Measurements from ENCODE around the gene CFAP210.
"Not testable (repeated sequence)": the region's sequence is repeated elsewhere in the genome, so short reads cannot be mapped to it uniquely, and the experiment has no call there.

CFAP210 gene

GRCh38 chr2:169699173-169699572, 5.0 kb upstream of the CFAP210 start:
- H3K4me3 Mint-ChIP-seq, H3K27ac Mint-ChIP-seq, H3K27me3 Mint-ChIP-seq, DNase-seq, H3K9me3 Mint-ChIP-seq: not testable (repeated sequence)
- CTCF ChIA-PET: interaction anchor here (0.7 kb wide), 1 partner anchor 77 kb away, joined by 3 read pairs; no protein-coding TSS in a partner anchor
- Mint-ChIP-seq H3K4me1 (peaks cover 22% of the 10 kb centered on the region), H3K36me3 (peaks cover 10% of the 10 kb centered on the region)

GRCh38 chr2:169696381-169696780, 2.2 kb upstream of the CFAP210 start:
- CTCF ChIA-PET: no interaction called here
- no peak for DNase-seq
- H3K27ac Mint-ChIP-seq: no peak overlapping the region
- peaks cover 18% of the 10 kb centered on the region for H3K27me3 Mint-ChIP-seq
- H3K36me3 Mint-ChIP-seq: peaks cover 10% of the 10 kb centered on the region
- H3K4me3 Mint-ChIP-seq: no peak overlapping the region
- peaks cover under 1% of the 10 kb centered on the region for H3K9me3 Mint-ChIP-seq
- H3K4me1 Mint-ChIP-seq: peaks cover 32% of the 10 kb centered on the region

GRCh38 chr2:169694894-169695260, 672 bp upstream of the CFAP210 start:
- Mint-ChIP-seq H3K27me3 (peaks cover 25% of the 10 kb centered on the region), H3K36me3 (peaks cover 10% of the 10 kb centered on the region), H3K9me3 (peaks cover 6% of the 10 kb centered on the region), H3K4me1 (peaks cover 32% of the 10 kb centered on the region), H3K27ac (peak overlapping the region; percentile 87), H3K4me3 (peak overlapping the region; percentile 77)
- CTCF ChIA-PET: no interaction called here
- no peak for DNase-seq

- H3K36me3 Mint-ChIP-seq: peaks cover 6% of the 10 kb centered on the region
- H3K9me3 Mint-ChIP-seq: peaks cover 12% of the 10 kb centered on the region
- H3K4me3 Mint-ChIP-seq: peak overlapping the region; percentile 77
- DNase-seq: no peak
- H3K27me3 Mint-ChIP-seq: peaks cover 31% of the 10 kb centered on the region
- H3K27ac Mint-ChIP-seq: no peak overlapping the region
- H3K4me1 Mint-ChIP-seq: peaks cover 30% of the 10 kb centered on the region
- CTCF ChIA-PET: interaction anchor here (1.3 kb wide), 1 partner anchor 10 kb away, joined by 3 read pairs; no protein-coding TSS in a partner anchor
Measured at GRCh38 chr2:169693360-169693759, 845 bp downstream of the CFAP210 start.

- peaks cover 6% of the 10 kb centered on the region for H3K36me3 Mint-ChIP-seq
- no peak overlapping the region for H3K27ac Mint-ChIP-seq
- peaks cover 33% of the 10 kb centered on the region for H3K27me3 Mint-ChIP-seq
- CTCF ChIA-PET: no interaction called here
- peaks cover 26% of the 10 kb centered on the region for H3K4me1 Mint-ChIP-seq
- no peak for DNase-seq
- no peak overlapping the region for H3K4me3 Mint-ChIP-seq
- H3K9me3 Mint-ChIP-seq: peaks cover 13% of the 10 kb centered on the region
Measured at GRCh38 chr2:169692718-169693117, 1.5 kb downstream of the CFAP210 start.

- peaks cover 2% of the 10 kb centered on the region for H3K36me3 Mint-ChIP-seq
- no peak overlapping the region for H3K4me3 Mint-ChIP-seq
Measured at GRCh38 chr2:169690958-169691357, 3.2 kb downstream of the CFAP210 start.

GRCh38 chr2:169687943-169688342, 6.3 kb downstream of the CFAP210 start:
- DNase-seq, H3K27ac Mint-ChIP-seq, H3K4me3 Mint-ChIP-seq, H3K36me3 Mint-ChIP-seq, H3K4me1 Mint-ChIP-seq, CTCF ChIA-PET: not testable (repeated sequence)
- Mint-ChIP-seq H3K9me3 (peaks cover 13% of the 10 kb centered on the region), H3K27me3 (peaks cover 34% of the 10 kb centered on the region)

More at GRCh38 chr2:169690958-169691357, 3.2 kb downstream of the CFAP210 start:
- Mint-ChIP-seq H3K27me3 (peaks cover 40% of the 10 kb centered on the region), H3K27ac (no peak overlapping the region), H3K4me1 (peaks cover 22% of the 10 kb centered on the region), H3K9me3 (peaks cover 13% of the 10 kb centered on the region)
- no peak for DNase-seq
- CTCF ChIA-PET: no interaction called here

GRCh38 chr2:169686825-169687224, 7.4 kb downstream of the CFAP210 start:
- H3K4me1 Mint-ChIP-seq, DNase-seq, H3K4me3 Mint-ChIP-seq, CTCF ChIA-PET, H3K36me3 Mint-ChIP-seq, H3K27ac Mint-ChIP-seq: not testable (repeated sequence)
- H3K27me3 Mint-ChIP-seq: peaks cover 27% of the 10 kb centered on the region
- peaks cover 13% of the 10 kb centered on the region for H3K9me3 Mint-ChIP-seq

GRCh38 chr2:169684712-169685111, 9.5 kb downstream of the CFAP210 start:
- H3K27me3 Mint-ChIP-seq: peaks cover 15% of the 10 kb centered on the region
- H3K4me1 Mint-ChIP-seq, H3K4me3 Mint-ChIP-seq, H3K27ac Mint-ChIP-seq, DNase-seq, H3K36me3 Mint-ChIP-seq, CTCF ChIA-PET, H3K9me3 Mint-ChIP-seq: not testable (repeated sequence)

GRCh38 chr2:169684135-169684565, 10.1 kb downstream of the CFAP210 start:
- DNase-seq: no peak
- Mint-ChIP-seq H3K4me3 (no peak overlapping the region), H3K27me3 (peaks cover 15% of the 10 kb centered on the region), H3K27ac (no peak overlapping the region), H3K4me1 (no peaks in the 10 kb centered on the region), H3K36me3 (no peaks in the 10 kb centered on the region), H3K9me3 (peaks cover 7% of the 10 kb centered on the region)
- CTCF ChIA-PET: interaction anchor here (1.3 kb wide), 1 partner anchor 10 kb away, joined by 3 read pairs; the partner anchor contains the start of genes CFAP210 and PHOSPHO2

GRCh38 chr2:169683425-169684134, 10.6 kb downstream of the CFAP210 start:
- CTCF ChIA-PET: interaction anchor here (1.3 kb wide), 1 partner anchor 10 kb away, joined by 3 read pairs; the partner anchor contains the start of genes CFAP210 and PHOSPHO2
- Mint-ChIP-seq H3K9me3 (peaks cover 4% of the 10 kb centered on the region), H3K4me1 (no peaks in the 10 kb centered on the region), H3K4me3 (no peak overlapping the region), H3K36me3 (no peaks in the 10 kb centered on the region), H3K27ac (no peak overlapping the region), H3K27me3 (peaks cover 11% of the 10 kb centered on the region)
- DNase-seq: no peak

- H3K4me3 Mint-ChIP-seq: no peak overlapping the region
Measured at GRCh38 chr2:169683054-169683424, 11.2 kb downstream of the CFAP210 start.

GRCh38 chr2:169676850-169677249, 17.4 kb downstream of the CFAP210 start:
- no peak for DNase-seq
- peaks cover 8% of the 10 kb centered on the region for H3K27me3 Mint-ChIP-seq
- H3K4me3 Mint-ChIP-seq: no peak overlapping the region
- H3K36me3 Mint-ChIP-seq: no peaks in the 10 kb centered on the region
- no peaks in the 10 kb centered on the region for H3K4me1 Mint-ChIP-seq
- H3K27ac Mint-ChIP-seq: no peak overlapping the region
- CTCF ChIA-PET: no interaction called here
- no peaks in the 10 kb centered on the region for H3K9me3 Mint-ChIP-seq

More at GRCh38 chr2:169683054-169683424, 11.2 kb downstream of the CFAP210 start:
- Mint-ChIP-seq H3K36me3 (no peaks in the 10 kb centered on the region), H3K9me3 (no peaks in the 10 kb centered on the region), H3K27ac (no peak overlapping the region), H3K4me1 (no peaks in the 10 kb centered on the region), H3K27me3 (peaks cover 9% of the 10 kb centered on the region)
- CTCF ChIA-PET: interaction anchor here (1.3 kb wide), 1 partner anchor 11 kb away, joined by 3 read pairs; the partner anchor contains the start of genes CFAP210 and PHOSPHO2
- DNase-seq: no peak

GRCh38 chr2:169676357-169676756, 17.8 kb downstream of the CFAP210 start:
- DNase-seq: no peak
- no peaks in the 10 kb centered on the region for H3K36me3 Mint-ChIP-seq
- no peaks in the 10 kb centered on the region for H3K9me3 Mint-ChIP-seq
- peaks cover 8% of the 10 kb centered on the region for H3K27me3 Mint-ChIP-seq
- peak overlapping the region; percentile 2 for H3K27ac Mint-ChIP-seq
- H3K4me1 Mint-ChIP-seq: no peaks in the 10 kb centered on the region
- CTCF ChIA-PET: no interaction called here
- no peak overlapping the region for H3K4me3 Mint-ChIP-seq

- no peaks in the 10 kb centered on the region for H3K4me1 Mint-ChIP-seq
- no peak for DNase-seq
- no peaks in the 10 kb centered on the region for H3K9me3 Mint-ChIP-seq
- H3K27me3 Mint-ChIP-seq: peaks cover 14% of the 10 kb centered on the region
- no peak overlapping the region for H3K27ac Mint-ChIP-seq
- no peaks in the 10 kb centered on the region for H3K36me3 Mint-ChIP-seq
- H3K4me3 Mint-ChIP-seq: no peak overlapping the region
- CTCF ChIA-PET: no interaction called here
Measured at GRCh38 chr2:169673921-169674320, 20.3 kb downstream of the CFAP210 start.

Data from activated naive CD4-positive, alpha-beta T cell treated with anti-CD3 and anti-CD28 coated beads, Interleukin-2, amount 10 ng/mL, durations not matched to agents 7 days and 5 days (primary cell).